SKM-1 (cell line): ENCODE results near the gene ASZ1.

Source experiments
- DNase-seq: peaks from one replicate; lab custom pipeline; 2025; ENCODE audit not compliant: unreplicated experiment; lab: John Stamatoyannopoulos, UW

Gene ASZ1

DNA sequence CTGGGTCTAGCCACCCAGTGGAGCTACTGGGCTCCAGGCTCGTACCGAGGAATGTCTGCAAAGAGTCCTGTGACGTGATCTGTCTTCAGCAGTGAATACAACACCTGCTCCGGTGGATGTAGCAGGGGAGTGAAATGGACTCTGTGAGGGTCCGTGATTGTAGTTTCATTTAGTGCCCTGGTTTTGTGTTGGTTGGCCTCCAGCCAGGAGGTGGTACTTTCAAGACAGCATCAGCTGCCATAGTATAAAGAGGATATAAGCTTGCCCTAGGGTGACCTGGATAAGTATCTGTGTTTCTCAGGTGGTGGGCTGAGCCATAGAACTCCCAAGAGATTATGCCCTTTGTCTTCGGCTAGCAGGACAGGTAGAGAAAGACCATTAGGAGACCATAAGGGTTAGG lies 79.8 kb downstream of the ASZ1 start:
- DNase-seq = no peak

GRCh38 chr7:117346161-117346560 lies 81.1 kb downstream of the ASZ1 start:
- no peak for DNase-seq

- DNase-seq = no peak
Observed at GRCh38 chr7:117338020-117338419, 89.3 kb downstream of the ASZ1 start.

- no peak for DNase-seq
Observed at GRCh38 chr7:117333168-117333567, 94.1 kb downstream of the ASZ1 start.

DNA sequence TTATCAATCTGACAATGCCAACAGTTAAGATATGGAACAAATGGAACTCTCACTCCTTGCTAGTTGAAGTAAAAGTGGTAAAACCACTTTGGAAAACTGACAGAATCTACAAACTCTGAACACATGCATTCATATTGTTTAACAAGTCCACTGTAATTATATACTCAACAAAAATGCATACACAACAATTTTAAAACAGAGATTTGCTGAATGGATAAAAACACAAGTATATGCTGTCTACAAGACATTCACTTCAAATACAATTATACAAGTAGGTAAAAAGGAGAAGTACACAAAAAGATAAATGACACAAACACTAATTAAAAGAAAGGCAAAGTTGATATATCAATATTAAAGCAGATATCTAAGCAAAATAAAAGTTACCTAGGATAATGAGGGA lies 95.3 kb downstream of the ASZ1 start:
- DNase-seq = no peak

DNA sequence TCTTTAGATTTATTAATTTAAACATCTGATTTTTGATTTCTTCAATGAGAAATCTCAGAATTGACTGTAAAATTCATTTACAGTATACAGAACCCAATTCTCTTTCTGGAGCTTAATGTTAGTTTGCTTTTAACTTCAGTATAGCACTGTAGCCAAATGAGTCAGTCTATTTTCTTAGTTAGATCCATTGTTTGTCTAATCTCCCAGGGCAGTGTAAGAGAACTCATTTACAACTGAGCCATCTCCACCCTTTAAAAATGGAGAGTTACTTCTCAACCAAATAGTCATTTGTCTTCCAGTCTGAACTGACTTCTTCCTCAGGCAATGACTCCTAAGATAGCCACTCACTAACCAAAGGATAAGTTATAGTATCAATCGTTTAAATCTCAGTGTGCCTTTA lies 101.5 kb downstream of the ASZ1 start:
- no peak for DNase-seq

DNA sequence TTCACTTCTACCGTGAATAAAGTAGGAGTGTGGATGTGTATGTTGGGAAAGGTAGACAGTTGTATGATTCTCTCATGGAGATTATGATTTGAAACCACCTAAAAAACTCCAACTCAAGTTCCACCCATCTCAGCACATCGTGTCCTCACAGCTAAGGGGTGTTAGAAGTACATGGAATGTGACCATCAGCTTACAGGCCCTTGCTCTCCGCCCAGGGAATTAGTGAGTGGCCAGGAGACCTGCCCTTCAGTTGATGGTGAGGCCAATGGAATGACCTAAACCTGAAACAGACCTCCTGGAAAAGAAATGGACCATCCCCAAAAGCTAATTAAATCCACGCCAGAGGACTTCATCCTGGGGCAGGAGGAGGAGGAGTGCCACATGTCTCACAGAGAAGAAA lies 102.3 kb downstream of the ASZ1 start:
- DNase-seq = no peak

DNA sequence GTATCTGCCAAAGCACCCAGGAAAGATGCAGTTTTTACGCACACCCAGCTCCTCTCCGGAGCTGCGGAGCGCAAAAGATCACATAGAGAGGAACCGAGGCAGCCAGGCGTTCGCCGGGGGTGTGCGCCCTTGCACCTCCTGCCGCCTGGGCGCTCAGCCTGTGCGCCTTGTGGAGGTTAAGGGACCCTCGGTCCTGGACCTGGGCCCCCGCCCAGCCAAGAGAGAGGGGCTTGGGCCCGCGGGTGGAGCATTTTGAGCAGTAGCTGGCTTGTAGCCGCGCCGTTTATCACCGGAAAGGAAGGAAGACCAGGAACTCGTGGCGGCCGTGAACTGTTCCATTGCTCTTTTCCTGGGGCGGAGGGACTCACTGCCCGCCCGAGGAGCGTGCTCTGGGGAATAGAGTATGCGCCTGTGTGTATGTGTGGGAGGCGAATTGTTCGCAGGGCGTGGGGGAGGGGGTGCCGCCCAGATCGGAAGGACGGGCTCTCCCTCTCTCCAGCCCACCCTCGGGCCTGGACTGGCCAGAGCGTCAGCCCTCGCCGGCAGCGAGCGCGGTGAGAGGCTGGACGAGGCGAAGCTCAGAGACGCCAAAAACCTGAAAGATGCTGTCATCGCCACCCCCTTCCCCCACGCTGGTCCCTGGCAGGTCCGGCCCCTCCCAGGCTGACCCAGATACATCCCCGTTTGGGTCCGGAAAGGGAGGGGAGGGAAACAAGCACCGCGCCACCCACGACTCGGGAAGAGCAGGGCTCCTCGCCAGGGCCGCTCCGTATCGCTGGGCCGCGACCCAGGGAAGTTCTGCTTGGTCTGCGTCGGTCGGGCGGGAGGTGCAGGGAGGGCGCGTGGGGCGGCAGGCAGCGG lies 103.2 kb downstream of the ASZ1 start:
- DNase-seq = no peak

- DNase-seq = no peak
Observed at GRCh38 chr7:117323305-117323850, 103.9 kb downstream of the ASZ1 start.

DNA sequence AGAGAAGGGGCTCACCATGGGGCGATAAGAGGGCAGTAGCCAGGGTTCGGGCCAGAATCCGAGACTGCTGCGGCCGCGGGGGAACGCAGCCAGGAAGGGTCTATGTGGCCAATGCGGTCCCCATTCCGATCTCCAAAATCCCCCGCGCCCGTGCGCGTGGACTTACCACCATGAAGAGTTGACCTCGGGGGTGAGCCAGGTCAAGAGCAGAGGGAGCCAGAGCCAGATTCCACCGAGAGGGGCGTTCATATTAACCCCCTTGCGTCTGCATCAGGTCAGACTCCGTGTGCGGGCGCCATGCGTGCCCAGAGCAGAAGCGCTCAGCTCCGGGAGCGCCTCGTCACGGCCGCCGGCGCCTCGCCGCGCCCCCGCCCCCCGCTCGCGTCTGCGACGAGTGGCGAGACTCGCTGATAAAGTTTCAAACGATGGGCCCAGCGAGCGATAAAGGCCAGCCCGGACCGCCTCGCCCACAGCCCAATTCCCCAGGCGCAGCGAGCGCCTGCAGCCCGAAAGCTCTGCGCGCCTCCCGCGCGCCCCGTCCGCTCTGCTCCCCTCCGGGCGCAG lies 104.5 kb downstream of the ASZ1 start, which contains the start of gene WNT2:
Gene WNT2, minus strand, starts transcription at position 318 of the 564 bp plus-strand sequence. Its CDS starts 69 bp downstream, at position 249.
- no peak for DNase-seq

GRCh38 chr7:117320523-117320922 lies 106.8 kb downstream of the ASZ1 start:
- DNase-seq = no peak

- no peak for DNase-seq
Observed at GRCh38 chr7:117319181-117319580, 108.1 kb downstream of the ASZ1 start.

DNA sequence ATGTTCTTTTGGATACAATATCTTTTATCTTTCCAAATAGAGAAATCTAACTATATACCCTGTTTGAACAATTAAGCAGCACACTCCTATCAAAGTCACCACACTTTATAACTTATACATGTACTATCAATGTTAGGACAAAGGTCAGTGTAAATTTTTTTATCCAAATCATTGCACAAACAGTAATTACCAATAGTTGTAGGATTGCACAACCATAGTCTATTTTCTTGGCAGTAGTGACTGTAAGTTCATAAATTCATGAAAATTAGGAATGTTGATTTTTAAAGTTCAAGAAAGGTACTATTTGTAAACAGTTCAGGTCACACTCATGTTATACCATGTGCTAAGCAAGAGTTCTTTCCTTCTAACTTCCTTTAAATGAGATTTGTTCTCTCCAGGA lies 113.7 kb downstream of the ASZ1 start:
- DNase-seq = no peak
